Transverse colon (tissue), 4 donors: ENCODE measurements around the gene TDG.

ENCODE experiments used
- CTCF ChIP-seq, 5 experiments: fragments of 200-600 bp in 3 of 5; fragments of 450-650 bp in 2 of 5; sonication (generic) in 3 of 5; IDR thresholded peaks; 1 replicate in 2 of 5; 2 replicates in 3 of 5; pipeline ENCODE4 v1.5.1; 2016 to 2017; ENCODE audit warnings: antibody characterized with exemption in 5 of 5, inconsistent platforms in 3 of 5, mild to moderate bottlenecking in 2 of 5, moderate library complexity in 1 of 5
- EP300 ChIP-seq: sonication (generic); formaldehyde crosslinking; IDR thresholded peaks from one replicate; pipeline ENCODE4 v1.6.1; 2017; ENCODE audit warnings: antibody characterized with exemption, low read depth
- POLR2AphosphoS5 ChIP-seq, 3 donors: sonication (generic); formaldehyde crosslinking; IDR thresholded peaks; one replicate each; pipeline ENCODE4 v1.6.1; 2016; ENCODE audit warnings: antibody characterized with exemption in 3 of 3

GRCh38 chr12:104011253-104011652 is 45.6 kb downstream of the TDG start:
- TF ChIP-seq CTCF (IDR thresholded peaks at IDR 0.05) (no peak), EP300 (no peak), POLR2AphosphoS5 (IDR thresholded peaks at IDR 0.05) (no peak)
